Measurements from ENCODE around the gene APOB. TPM values are rescaled to one million over a fixed set of nuclear protein-coding genes. Genes with fewer than 3 reads are reported as not detected.

The APOB gene
- total and polyA plus RNA-seq, 2 of the 13 experiments (the other 11 are each of a cell fraction or from before 2014, with no cell fraction given), result 1,569 to 2,515 TPM

DNA sequence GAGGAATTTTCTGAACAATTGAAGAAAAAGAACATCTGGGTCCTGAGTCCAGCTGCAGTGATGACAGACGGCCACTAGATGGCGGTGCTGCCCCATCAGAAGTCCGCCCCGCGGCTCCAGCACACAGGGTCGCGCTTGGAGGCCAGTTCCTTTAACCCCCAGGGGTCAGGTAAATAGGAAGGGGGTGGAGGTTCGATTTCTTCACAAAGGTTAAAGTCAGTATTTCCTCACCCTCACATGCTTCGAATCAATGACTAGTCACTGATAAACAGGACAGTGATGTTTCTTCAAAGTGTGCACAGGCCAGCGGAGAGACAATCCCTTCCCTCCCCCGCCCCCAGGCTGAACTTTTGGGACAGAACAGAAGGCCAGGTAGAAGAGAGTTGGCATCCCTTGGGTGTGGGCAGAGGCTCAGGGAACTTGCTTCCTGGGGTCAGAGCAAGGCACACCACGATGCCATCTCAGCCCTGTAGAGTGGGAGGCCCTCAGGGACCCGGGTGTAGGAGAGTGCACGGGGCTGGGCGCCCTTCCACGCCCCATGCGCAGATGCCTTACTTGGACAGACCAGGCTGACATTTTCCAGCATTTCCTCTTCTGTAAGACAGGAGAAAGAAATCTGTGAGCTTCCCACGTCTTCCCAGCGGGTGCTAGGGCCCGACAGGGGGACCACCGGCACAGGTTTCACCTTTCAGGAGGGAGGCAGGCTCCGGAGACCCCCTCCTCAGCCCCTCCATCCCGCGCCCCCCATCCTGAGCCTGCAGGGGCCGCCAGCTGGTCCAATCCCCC lies 722 bp downstream of the APOB start (continued):
- TF ChIP-seq, protein P1, sequence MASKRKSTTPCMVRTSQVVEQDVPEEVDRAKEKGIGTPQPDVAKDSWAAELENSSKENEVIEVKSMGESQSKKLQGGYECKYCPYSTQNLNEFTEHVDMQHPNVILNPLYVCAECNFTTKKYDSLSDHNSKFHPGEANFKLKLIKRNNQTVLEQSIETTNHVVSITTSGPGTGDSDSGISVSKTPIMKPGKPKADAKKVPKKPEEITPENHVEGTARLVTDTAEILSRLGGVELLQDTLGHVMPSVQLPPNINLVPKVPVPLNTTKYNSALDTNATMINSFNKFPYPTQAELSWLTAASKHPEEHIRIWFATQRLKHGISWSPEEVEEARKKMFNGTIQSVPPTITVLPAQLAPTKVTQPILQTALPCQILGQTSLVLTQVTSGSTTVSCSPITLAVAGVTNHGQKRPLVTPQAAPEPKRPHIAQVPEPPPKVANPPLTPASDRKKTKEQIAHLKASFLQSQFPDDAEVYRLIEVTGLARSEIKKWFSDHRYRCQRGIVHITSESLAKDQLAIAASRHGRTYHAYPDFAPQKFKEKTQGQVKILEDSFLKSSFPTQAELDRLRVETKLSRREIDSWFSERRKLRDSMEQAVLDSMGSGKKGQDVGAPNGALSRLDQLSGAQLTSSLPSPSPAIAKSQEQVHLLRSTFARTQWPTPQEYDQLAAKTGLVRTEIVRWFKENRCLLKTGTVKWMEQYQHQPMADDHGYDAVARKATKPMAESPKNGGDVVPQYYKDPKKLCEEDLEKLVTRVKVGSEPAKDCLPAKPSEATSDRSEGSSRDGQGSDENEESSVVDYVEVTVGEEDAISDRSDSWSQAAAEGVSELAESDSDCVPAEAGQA (IDR thresholded peaks at IDR 0.05; ENCODE audit: low read depth), result peak; percentile 61; the same call in 1 of the 2 replicates
- TF ChIP-seq, protein P1 (CRISPR knock-in tag; IDR thresholded peaks at IDR 0.05; ENCODE audit: borderline replicate concordance), result no peak
- peak; percentile 58; the same call in 1 of the 2 replicates for TF ChIP-seq ZFP1 (CRISPR knock-in tag; IDR thresholded peaks at IDR 0.05)
- peak; percentile 71; the same call in 1 of the 2 replicates for TF ChIP-seq JUNB (CRISPR knock-in tag; IDR thresholded peaks at IDR 0.05; ENCODE audit: borderline replicate concordance)
- TF ChIP-seq, protein P2, sequence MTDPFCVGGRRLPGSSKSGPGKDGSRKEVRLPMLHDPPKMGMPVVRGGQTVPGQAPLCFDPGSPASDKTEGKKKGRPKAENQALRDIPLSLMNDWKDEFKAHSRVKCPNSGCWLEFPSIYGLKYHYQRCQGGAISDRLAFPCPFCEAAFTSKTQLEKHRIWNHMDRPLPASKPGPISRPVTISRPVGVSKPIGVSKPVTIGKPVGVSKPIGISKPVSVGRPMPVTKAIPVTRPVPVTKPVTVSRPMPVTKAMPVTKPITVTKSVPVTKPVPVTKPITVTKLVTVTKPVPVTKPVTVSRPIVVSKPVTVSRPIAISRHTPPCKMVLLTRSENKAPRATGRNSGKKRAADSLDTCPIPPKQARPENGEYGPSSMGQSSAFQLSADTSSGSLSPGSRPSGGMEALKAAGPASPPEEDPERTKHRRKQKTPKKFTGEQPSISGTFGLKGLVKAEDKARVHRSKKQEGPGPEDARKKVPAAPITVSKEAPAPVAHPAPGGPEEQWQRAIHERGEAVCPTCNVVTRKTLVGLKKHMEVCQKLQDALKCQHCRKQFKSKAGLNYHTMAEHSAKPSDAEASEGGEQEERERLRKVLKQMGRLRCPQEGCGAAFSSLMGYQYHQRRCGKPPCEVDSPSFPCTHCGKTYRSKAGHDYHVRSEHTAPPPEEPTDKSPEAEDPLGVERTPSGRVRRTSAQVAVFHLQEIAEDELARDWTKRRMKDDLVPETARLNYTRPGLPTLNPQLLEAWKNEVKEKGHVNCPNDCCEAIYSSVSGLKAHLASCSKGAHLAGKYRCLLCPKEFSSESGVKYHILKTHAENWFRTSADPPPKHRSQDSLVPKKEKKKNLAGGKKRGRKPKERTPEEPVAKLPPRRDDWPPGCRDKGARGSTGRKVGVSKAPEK (CRISPR knock-in tag; IDR thresholded peaks at IDR 0.05; ENCODE audit: borderline replicate concordance), result peak; percentile 91
- no peak; the same call in 1 of the 2 replicates for TF ChIP-seq ZFP90 (CRISPR knock-in tag; IDR thresholded peaks at IDR 0.05; ENCODE audit: borderline replicate concordance)
- TF ChIP-seq SRSF9 (IDR thresholded peaks at IDR 0.05; ENCODE audit: borderline replicate concordance, insufficient read depth, low read depth, low read length, poor library complexity, severe bottlenecking), result no peak
- TF ChIP-seq CBFB (CRISPR knock-in tag; IDR thresholded peaks at IDR 0.05), result peak; percentile 93
- TF ChIP-seq, protein P3, sequence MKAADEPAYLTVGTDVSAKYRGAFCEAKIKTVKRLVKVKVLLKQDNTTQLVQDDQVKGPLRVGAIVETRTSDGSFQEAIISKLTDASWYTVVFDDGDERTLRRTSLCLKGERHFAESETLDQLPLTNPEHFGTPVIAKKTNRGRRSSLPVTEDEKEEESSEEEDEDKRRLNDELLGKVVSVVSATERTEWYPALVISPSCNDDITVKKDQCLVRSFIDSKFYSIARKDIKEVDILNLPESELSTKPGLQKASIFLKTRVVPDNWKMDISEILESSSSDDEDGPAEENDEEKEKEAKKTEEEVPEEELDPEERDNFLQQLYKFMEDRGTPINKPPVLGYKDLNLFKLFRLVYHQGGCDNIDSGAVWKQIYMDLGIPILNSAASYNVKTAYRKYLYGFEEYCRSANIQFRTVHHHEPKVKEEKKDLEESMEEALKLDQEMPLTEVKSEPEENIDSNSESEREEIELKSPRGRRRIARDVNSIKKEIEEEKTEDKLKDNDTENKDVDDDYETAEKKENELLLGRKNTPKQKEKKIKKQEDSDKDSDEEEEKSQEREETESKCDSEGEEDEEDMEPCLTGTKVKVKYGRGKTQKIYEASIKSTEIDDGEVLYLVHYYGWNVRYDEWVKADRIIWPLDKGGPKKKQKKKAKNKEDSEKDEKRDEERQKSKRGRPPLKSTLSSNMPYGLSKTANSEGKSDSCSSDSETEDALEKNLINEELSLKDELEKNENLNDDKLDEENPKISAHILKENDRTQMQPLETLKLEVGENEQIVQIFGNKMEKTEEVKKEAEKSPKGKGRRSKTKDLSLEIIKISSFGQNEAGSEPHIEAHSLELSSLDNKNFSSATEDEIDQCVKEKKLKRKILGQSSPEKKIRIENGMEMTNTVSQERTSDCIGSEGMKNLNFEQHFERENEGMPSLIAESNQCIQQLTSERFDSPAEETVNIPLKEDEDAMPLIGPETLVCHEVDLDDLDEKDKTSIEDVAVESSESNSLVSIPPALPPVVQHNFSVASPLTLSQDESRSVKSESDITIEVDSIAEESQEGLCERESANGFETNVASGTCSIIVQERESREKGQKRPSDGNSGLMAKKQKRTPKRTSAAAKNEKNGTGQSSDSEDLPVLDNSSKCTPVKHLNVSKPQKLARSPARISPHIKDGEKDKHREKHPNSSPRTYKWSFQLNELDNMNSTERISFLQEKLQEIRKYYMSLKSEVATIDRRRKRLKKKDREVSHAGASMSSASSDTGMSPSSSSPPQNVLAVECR (CRISPR knock-in tag; IDR thresholded peaks at IDR 0.05; ENCODE audit: borderline replicate concordance), result peak; percentile 83
- TF ChIP-seq CCAR2 (optimal IDR thresholded peaks at IDR 0.05; ENCODE audit: low read depth, low read length), result peak; percentile 51
- peak; percentile 91 for TF ChIP-seq ZNF317 (CRISPR knock-in tag; IDR thresholded peaks at IDR 0.05)
- peak; percentile 49; the same call in 1 of the 2 replicates for TF ChIP-seq ZNF616 (CRISPR knock-in tag; IDR thresholded peaks at IDR 0.05; ENCODE audit: low read depth)

All from HepG2 (cell line).